Chondrocyte (in vitro differentiated cells): ENCODE data around the gene COX11. TPM values are rescaled to one million over a fixed set of nuclear protein-coding genes. Genes with fewer than 3 reads are reported as not detected.

ENCODE experiments used
- DNase-seq: peaks from one replicate; pipeline ENCODE4 v3.0.0; 2021; ENCODE audit warnings: mixed read lengths, low spot score
- H3K27ac Mint-ChIP-seq: one replicate; pipeline ENCODE4 v1.8.0; 2021; ENCODE audit warnings: mild to moderate bottlenecking, moderate library complexity, mixed read lengths; ENCODE audit not compliant: unreplicated experiment
- H3K27me3 Mint-ChIP-seq: 2 replicates; pipeline ENCODE4 v1.8.0; 2021; ENCODE audit warnings: low read depth, mixed read lengths
- H3K36me3 Mint-ChIP-seq: 2 replicates; pipeline ENCODE4 v1.8.0; 2021; ENCODE audit warnings: low read depth, mixed read lengths
- H3K4me1 Mint-ChIP-seq: 2 replicates; pipeline ENCODE4 v1.8.0; 2021; ENCODE audit warnings: low read depth, mild to moderate bottlenecking, mixed read lengths
- H3K4me3 Mint-ChIP-seq: one replicate; pipeline ENCODE4 v1.8.0; 2021; ENCODE audit warnings: mild to moderate bottlenecking, moderate library complexity, mixed read lengths; ENCODE audit not compliant: unreplicated experiment
- H3K9me3 Mint-ChIP-seq: 2 replicates; pipeline ENCODE4 v1.8.0; 2021; ENCODE audit warnings: low read depth, mixed read lengths
- total RNA-seq: library from RNA; stranded (reverse); gene quantifications from 3 replicates; pipeline ENCODE4 v1.2.1, GENCODE V29; 2021
- TF ChIP-seq, protein P1 (sequence below): fragments of 200-600 bp; sonication (generic); IDR thresholded peaks from 2 replicates; pipeline ENCODE4 v1.5.0; 2021; ENCODE audit warnings: antibody characterized with exemption, mild to moderate bottlenecking, moderate library complexity

Gene COX11
- total RNA-seq, 1 donor from 2014 or later = 34.6 TPM

DNA sequence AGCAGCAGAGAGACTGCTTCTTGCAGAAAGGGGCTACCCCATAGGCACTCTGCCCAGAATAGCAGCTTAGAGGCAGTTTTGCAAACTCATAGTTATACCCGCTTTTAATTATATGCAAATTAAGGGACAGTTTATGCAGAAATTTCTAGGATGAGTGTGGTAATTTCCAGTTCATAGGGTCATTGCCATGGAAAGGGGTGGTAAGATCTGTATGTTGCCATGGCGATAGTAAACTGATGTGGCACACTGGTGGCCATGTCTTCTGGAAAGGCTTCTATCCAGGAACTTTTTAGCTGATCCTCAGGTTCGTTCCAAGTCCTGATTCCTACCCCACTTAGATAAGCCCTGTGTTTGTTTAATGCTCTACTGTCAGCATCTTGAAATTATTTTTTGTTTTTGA lies 6.3 kb upstream of the COX11 start:
- Mint-ChIP-seq H3K27me3 (no peaks in the 10 kb centered on the region), H3K4me3 (no peak overlapping the region), H3K4me1 (peaks cover 16% of the 10 kb centered on the region), H3K27ac (no peak overlapping the region), H3K9me3 (no peaks in the 10 kb centered on the region), H3K36me3 (no peaks in the 10 kb centered on the region)
- no peak for DNase-seq
- TF ChIP-seq, protein P1, sequence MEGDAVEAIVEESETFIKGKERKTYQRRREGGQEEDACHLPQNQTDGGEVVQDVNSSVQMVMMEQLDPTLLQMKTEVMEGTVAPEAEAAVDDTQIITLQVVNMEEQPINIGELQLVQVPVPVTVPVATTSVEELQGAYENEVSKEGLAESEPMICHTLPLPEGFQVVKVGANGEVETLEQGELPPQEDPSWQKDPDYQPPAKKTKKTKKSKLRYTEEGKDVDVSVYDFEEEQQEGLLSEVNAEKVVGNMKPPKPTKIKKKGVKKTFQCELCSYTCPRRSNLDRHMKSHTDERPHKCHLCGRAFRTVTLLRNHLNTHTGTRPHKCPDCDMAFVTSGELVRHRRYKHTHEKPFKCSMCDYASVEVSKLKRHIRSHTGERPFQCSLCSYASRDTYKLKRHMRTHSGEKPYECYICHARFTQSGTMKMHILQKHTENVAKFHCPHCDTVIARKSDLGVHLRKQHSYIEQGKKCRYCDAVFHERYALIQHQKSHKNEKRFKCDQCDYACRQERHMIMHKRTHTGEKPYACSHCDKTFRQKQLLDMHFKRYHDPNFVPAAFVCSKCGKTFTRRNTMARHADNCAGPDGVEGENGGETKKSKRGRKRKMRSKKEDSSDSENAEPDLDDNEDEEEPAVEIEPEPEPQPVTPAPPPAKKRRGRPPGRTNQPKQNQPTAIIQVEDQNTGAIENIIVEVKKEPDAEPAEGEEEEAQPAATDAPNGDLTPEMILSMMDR = no peak

- no peak for DNase-seq
- H3K9me3 Mint-ChIP-seq = no peaks in the 10 kb centered on the region
- H3K27me3 Mint-ChIP-seq = no peaks in the 10 kb centered on the region
- no peak overlapping the region for H3K4me3 Mint-ChIP-seq
- H3K27ac Mint-ChIP-seq = no peak overlapping the region
- TF ChIP-seq, protein P1 = no peak
- H3K4me1 Mint-ChIP-seq = peaks cover 12% of the 10 kb centered on the region
- H3K36me3 Mint-ChIP-seq = no peaks in the 10 kb centered on the region
Measured at GRCh38 chr17:54972406-54973138, 4.1 kb upstream of the COX11 start.

DNA sequence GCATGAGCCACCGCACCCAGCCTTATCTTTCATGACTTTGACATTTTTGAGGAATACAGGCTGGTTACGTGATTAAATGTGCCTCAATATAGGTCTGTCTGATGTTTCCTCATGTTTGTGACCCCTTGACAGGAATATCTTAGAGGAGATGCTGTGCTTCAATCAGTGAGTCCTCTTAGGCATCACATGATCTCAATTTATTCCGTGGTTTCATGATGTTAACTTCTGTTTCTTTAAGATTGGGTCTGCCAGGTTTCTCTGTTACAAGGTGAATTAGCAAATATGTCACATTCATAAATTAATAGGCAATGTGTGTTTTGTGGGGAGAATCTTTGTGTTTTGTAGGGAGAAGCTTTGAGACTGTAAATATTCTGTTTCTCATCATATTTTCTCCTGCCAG lies 3.4 kb upstream of the COX11 start:
- H3K27me3 Mint-ChIP-seq = no peaks in the 10 kb centered on the region
- TF ChIP-seq, protein P1 = no peak
- H3K4me3 Mint-ChIP-seq = no peak overlapping the region
- H3K9me3 Mint-ChIP-seq = no peaks in the 10 kb centered on the region
- DNase-seq = no peak
- H3K36me3 Mint-ChIP-seq = no peaks in the 10 kb centered on the region
- peaks cover 17% of the 10 kb centered on the region for H3K4me1 Mint-ChIP-seq
- no peak overlapping the region for H3K27ac Mint-ChIP-seq

- Mint-ChIP-seq H3K4me3 (no peak overlapping the region), H3K36me3 (no peaks in the 10 kb centered on the region), H3K4me1 (peaks cover 25% of the 10 kb centered on the region), H3K27me3 (no peaks in the 10 kb centered on the region), H3K9me3 (no peaks in the 10 kb centered on the region), H3K27ac (no peak overlapping the region)
- DNase-seq = no peak
- TF ChIP-seq, protein P1 = no peak
Measured at GRCh38 chr17:54971147-54971546, 2.7 kb upstream of the COX11 start.

- TF ChIP-seq, protein P1 = no peak
- Mint-ChIP-seq H3K9me3 (no peaks in the 10 kb centered on the region), H3K27ac (no peak overlapping the region), H3K4me1 (peaks cover 29% of the 10 kb centered on the region), H3K4me3 (no peak overlapping the region), H3K36me3 (no peaks in the 10 kb centered on the region), H3K27me3 (no peaks in the 10 kb centered on the region)
- no peak for DNase-seq
Measured at GRCh38 chr17:54969658-54970572, 1.5 kb upstream of the COX11 start.
